GM19099 (cell line): ENCODE results near the gene ARHGAP29.

Experiments
- POLR2A ChIP-seq: IDR thresholded peaks from 3 replicates; pipeline ENCODE4 v1.6.1; 2011; ENCODE audit warnings: low read depth; ENCODE audit not compliant: insufficient read length; ENCODE audit errors: extremely low read depth

Gene ARHGAP29

GRCh38 chr1:94182191-94182590, 55.2 kb downstream of the ARHGAP29 start:
- no peak for TF ChIP-seq POLR2A

- no peak for TF ChIP-seq POLR2A
These were observed 56.7 kb downstream of the ARHGAP29 start for GRCh38 chr1:94180650-94181049.

- TF ChIP-seq POLR2A: no peak
These were observed 58.5 kb downstream of the ARHGAP29 start for GRCh38 chr1:94178901-94179300.

- no peak for TF ChIP-seq POLR2A
These were observed 68.3 kb downstream of the ARHGAP29 start for GRCh38 chr1:94169126-94169525.

- no peak for TF ChIP-seq POLR2A
These were observed 71.5 kb downstream of the ARHGAP29 start for GRCh38 chr1:94165843-94166242.

- no peak for TF ChIP-seq POLR2A
These were observed 76.6 kb downstream of the ARHGAP29 start for GRCh38 chr1:94160811-94161210.

- TF ChIP-seq POLR2A: no peak
These were observed 81.2 kb downstream of the ARHGAP29 start for GRCh38 chr1:94156096-94156625.

- no peak for TF ChIP-seq POLR2A
These were observed 82.4 kb downstream of the ARHGAP29 start for GRCh38 chr1:94154989-94155388.

- TF ChIP-seq POLR2A: no peak
These were observed 84.3 kb downstream of the ARHGAP29 start for GRCh38 chr1:94153133-94153532.

- TF ChIP-seq POLR2A: no peak
These were observed 91.1 kb downstream of the ARHGAP29 start for GRCh38 chr1:94146273-94146672.

GRCh38 chr1:94144836-94145235, 92.5 kb downstream of the ARHGAP29 start:
- TF ChIP-seq POLR2A: no peak

- TF ChIP-seq POLR2A: no peak
These were observed 93.6 kb downstream of the ARHGAP29 start for GRCh38 chr1:94143809-94144176.

GRCh38 chr1:94143173-94143808, 94.1 kb downstream of the ARHGAP29 start:
- no peak for TF ChIP-seq POLR2A

- TF ChIP-seq POLR2A: no peak
These were observed 94.8 kb downstream of the ARHGAP29 start for GRCh38 chr1:94142583-94142982.

GRCh38 chr1:94142022-94142421, 95.4 kb downstream of the ARHGAP29 start:
- TF ChIP-seq POLR2A: no peak

- TF ChIP-seq POLR2A: no peak
These were observed 105.3 kb downstream of the ARHGAP29 start for GRCh38 chr1:94132111-94132510.
